ENCODE data around the gene KRT79.
"Not testable (repeated sequence)": the region's sequence is repeated elsewhere in the genome, so short reads cannot be mapped to it uniquely, and the experiment has no call there.

KRT79 gene

GRCh38 chr12:52795694-52796428, 38.2 kb downstream of the KRT79 start, which contains the start of gene KRT3:
TSS of gene KRT3 (minus strand) at chr12:52796117. CDS start at chr12:52796042, 75 bp downstream.
- H3K4me3 ChIP-seq (ENCODE audit: control insufficient read depth, low read depth, low read length): no peak within 1 kb of the TSS
- no peak for DNase-seq (ENCODE audit: low read depth)
- no peak for TF ChIP-seq CTCF (conservative IDR thresholded peaks at IDR 0.05; ENCODE audit: control insufficient read depth, insufficient read depth, low read depth, low read length)

GRCh38 chr12:52795332-52795674, 38.8 kb downstream of the KRT79 start:
- not testable (repeated sequence) for DNase-seq (ENCODE audit: low read depth); H3K4me3 ChIP-seq (ENCODE audit: control insufficient read depth, low read depth, low read length)

- no peak overlapping the region for H3K4me3 ChIP-seq (ENCODE audit: control insufficient read depth, low read depth, low read length)
- TF ChIP-seq CTCF (conservative IDR thresholded peaks at IDR 0.05; ENCODE audit: control insufficient read depth, insufficient read depth, low read depth, low read length): no peak
- DNase-seq (ENCODE audit: low read depth): peak; percentile 54
These were observed 39.4 kb downstream of the KRT79 start for GRCh38 chr12:52794479-52795331.

GRCh38 chr12:52792185-52793029, 41.7 kb downstream of the KRT79 start:
- TF ChIP-seq CTCF (conservative IDR thresholded peaks at IDR 0.05; ENCODE audit: control insufficient read depth, insufficient read depth, low read depth, low read length): no peak
- DNase-seq (ENCODE audit: low read depth): no peak
- H3K4me3 ChIP-seq (ENCODE audit: control insufficient read depth, low read depth, low read length): no peak overlapping the region

GRCh38 chr12:52791271-52792184, 42.6 kb downstream of the KRT79 start:
- DNase-seq (ENCODE audit: low read depth): no peak
- H3K4me3 ChIP-seq (ENCODE audit: control insufficient read depth, low read depth, low read length): no peak overlapping the region
- TF ChIP-seq CTCF (conservative IDR thresholded peaks at IDR 0.05; ENCODE audit: control insufficient read depth, insufficient read depth, low read depth, low read length): no peak

GRCh38 chr12:52790427-52791270, 43.5 kb downstream of the KRT79 start:
- H3K4me3 ChIP-seq (ENCODE audit: control insufficient read depth, low read depth, low read length): no peak overlapping the region
- DNase-seq (ENCODE audit: low read depth): no peak
- TF ChIP-seq CTCF (conservative IDR thresholded peaks at IDR 0.05; ENCODE audit: control insufficient read depth, insufficient read depth, low read depth, low read length): no peak
